ENCODE results near the gene RTP3. TPM values are rescaled to one million over a fixed set of nuclear protein-coding genes. Genes with fewer than 3 reads are reported as not detected.
"Not testable (repeated sequence)": the region's sequence is repeated elsewhere in the genome, so short reads cannot be mapped to it uniquely, and the experiment has no call there.

RTP3 gene
- total RNA-seq, 1 donor from 2014 or later = not detected

GRCh38 chr3:46490338-46491084 lies 7.3 kb upstream of the RTP3 start:
- DNase-seq (ENCODE audit: low read depth, low spot score) = no peak

DNA sequence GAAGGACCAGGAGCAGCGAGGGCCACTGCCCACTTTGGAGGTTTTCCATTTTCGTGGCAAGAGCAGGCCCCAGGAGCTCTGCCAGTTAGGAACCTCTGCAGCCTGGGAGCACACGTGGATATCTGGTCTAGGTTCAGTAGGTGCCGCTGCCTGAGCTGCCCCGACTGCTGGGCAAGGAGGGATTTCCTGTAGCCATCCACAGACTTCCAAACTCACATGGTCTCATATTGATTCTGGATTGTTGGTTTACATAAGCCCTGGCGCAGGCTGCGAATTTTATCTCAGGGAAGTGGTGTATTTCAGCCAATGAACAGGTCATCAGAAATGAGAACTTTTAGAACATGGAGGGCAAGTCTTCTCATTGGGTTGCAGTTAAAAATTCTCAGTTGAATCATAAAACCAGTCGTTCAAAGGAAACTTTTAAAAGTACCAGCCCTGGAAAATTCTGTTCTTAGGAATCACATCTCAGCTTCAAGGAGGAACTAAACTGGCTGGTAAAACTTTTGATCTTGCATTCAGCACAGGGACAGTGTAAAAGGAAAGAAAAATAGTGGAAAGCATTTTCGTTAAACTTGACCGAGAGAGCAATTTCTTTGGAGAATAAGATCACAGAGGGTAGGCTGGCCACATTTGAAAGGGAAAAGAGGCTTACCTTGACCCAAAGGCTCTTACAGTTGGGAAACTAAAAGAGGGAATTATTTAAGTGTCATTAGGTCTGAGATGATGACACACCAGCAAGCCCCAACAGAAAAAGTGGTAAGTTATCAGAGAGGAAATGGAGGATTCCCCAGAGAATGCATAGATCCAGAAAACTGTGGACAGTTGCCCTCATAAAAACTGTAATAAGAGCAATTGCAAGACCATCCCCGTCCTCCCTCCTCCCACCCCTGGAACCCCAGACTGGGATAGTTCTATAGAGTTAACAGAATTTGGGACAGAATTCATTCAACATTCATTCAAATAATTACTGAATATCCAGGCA lies 6.4 kb upstream of the RTP3 start:
- DNase-seq (ENCODE audit: low read depth, low spot score) = no peak

DNA sequence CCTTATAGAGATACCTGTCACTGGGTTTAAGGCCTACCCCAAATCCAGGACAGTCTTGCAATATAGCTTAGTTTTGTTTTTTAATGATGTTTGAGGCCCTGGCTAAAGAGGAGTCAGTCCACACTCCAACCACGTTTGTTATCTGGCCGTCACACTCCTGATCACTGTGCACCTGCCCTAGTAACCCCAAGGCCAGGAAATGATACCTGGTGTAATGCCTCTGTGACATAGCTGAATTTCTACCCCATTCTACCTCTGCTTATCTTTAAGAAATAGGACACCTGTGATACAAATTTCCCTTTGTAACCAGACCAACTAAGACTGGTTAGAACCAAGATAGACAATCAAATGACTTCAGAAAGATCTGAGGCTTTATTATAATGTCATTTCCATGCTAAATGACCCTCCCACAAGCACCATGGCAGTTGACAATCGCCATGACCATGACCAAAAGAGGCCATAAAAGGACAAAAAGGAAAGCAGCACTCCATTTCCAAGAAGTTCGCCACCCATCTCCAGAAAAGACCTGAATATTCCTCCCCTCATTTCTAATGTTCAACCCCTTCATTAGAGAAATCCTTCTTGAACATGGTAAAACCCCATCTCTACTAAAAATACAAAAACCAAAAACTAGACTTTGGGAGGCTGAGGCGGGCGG lies 4.8 kb upstream of the RTP3 start:
- DNase-seq (ENCODE audit: low read depth, low spot score) = no peak

- DNase-seq (ENCODE audit: low read depth, low spot score) = not testable (repeated sequence)
These were observed 3.3 kb upstream of the RTP3 start for GRCh38 chr3:46494491-46494890.

DNA sequence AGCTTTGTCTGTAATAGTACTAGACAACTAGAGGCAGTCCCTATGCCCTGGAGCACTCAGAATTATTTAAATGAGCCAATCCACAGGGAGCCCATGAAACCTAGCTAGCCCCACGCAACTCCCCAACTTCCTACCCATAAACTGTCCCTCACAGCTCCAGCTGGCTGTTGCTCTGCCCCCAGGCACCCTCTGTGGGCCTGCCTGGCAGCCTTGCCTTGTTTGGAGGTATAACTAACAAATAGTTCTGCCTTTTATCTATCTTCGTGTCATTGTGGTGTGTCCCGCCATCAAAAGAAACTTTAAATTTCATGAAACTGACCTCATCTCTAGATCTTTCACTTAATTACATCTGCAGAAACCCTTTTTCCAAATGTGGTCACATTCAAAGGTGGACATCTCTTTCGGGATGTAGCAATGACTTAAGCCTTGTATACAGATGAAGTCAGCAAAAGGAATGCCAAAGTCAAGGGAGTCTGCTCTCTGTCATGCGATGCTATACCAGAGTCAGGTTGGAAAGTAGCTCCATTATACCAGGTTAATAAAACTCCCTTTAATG lies 1.8 kb upstream of the RTP3 start:
- no peak for DNase-seq (ENCODE audit: low read depth, low spot score)

- no peak for DNase-seq (ENCODE audit: low read depth, low spot score)
These were observed 825 bp upstream of the RTP3 start for GRCh38 chr3:46496746-46497555.

DNA sequence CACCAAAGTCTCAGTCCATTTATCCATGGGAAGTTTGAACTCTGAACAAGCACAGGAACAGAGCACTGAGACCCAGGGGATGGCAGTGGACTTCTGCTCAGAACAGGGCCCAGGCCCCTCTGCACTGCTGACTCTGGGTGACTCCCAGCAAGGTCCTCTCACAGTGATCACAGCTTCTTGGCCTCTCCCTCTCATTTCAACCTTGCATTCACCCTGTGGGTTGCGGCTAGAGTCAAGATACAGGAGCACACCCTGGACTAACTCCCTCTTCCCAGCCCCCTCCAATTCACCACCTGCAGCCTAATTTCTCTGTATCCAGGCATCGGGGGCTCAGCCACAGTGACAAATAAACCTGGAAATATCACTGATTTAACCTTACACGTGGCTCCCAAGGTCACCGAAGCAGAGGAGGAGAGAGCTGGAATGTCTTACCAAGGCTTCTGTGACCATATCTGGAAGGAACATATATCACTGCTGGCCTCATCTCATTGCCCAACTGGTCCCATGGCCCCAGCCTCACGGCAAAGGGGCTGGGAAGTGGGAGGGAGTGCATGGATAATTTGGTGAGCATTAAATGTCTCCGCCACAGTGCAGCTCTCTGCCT lies 1.2 kb downstream of the RTP3 start:
- no peak for DNase-seq (ENCODE audit: low read depth, low spot score)

- no peak for DNase-seq (ENCODE audit: low read depth, low spot score)
These were observed 3.2 kb downstream of the RTP3 start for GRCh38 chr3:46500656-46501635.

DNA sequence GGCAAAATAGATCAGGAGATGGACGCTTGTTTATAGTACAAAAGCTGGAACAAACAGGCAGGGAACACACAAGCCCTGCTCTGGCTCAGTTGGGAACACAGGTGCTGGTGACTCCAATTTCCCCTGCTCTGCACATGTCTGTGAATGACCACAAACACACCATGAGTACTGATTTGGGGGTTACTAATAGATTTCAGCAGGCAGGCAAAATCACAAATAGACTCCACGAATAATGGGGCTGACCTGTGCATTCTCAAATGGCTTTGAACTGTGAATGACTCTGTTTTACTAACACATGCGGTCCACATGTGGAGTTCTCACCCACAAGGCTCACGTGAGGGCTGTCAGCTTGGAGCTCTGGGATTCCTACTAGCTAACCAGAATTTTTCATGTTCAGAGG lies 3.9 kb downstream of the RTP3 start:
- DNase-seq (ENCODE audit: low read depth, low spot score) = no peak

DNA sequence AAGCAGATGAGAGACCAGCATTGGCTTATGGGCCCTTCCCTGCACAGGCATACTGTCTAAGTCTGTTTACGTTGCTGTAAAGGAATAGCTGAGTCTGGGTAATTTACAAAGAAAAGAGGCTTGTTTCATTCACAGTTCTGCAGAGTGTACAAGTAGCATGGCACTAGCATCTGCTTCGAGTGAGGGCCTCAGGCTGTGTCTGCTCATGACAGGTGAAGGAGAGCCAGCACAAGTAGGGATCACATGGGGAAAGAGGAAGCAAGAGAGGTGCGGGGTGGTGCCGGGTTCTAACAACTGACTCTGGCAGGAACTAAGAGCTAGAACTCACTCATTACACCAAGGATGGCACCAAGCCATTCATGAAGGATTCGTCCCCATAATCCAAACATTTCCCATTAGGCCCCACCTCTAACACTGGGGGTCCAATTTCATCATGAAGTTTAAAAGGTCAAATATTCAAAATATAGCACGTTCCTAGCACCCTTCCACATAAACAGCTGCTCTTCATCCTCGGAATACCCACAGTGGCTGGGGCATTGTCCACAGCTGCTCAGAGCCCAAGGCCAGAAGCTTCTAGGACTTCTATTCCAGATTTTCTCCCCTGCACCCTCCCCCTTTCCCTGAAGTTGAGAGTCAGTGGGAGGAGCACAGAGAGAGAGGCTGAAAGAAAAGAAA lies 5.6 kb downstream of the RTP3 start:
- DNase-seq (ENCODE audit: low read depth, low spot score) = no peak

GRCh38 chr3:46504789-46505188 lies 7.0 kb downstream of the RTP3 start:
- DNase-seq (ENCODE audit: low read depth, low spot score) = no peak

- DNase-seq (ENCODE audit: low read depth, low spot score) = no peak
These were observed 8.2 kb downstream of the RTP3 start for GRCh38 chr3:46505953-46506352.

DNA sequence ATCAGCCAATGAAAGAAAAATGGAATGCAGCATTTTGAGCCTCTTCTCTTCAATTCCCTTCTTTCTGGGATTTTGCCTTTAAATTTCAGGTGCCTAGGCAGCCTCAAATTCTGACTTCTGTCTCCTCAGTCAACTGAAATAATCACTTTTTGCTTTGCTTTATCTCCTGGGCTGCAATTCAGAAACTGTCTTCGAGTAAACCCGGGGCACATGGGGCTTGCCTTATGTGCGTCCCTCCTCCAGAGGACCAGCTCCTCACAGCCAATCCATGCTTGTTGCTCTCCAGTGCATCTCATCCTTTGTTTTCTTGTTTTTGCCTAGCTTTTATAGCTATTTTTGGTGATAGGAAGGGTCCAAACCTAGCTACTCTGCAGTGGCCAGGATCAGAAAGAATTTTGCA lies 8.8 kb downstream of the RTP3 start:
- DNase-seq (ENCODE audit: low read depth, low spot score) = no peak

DNA sequence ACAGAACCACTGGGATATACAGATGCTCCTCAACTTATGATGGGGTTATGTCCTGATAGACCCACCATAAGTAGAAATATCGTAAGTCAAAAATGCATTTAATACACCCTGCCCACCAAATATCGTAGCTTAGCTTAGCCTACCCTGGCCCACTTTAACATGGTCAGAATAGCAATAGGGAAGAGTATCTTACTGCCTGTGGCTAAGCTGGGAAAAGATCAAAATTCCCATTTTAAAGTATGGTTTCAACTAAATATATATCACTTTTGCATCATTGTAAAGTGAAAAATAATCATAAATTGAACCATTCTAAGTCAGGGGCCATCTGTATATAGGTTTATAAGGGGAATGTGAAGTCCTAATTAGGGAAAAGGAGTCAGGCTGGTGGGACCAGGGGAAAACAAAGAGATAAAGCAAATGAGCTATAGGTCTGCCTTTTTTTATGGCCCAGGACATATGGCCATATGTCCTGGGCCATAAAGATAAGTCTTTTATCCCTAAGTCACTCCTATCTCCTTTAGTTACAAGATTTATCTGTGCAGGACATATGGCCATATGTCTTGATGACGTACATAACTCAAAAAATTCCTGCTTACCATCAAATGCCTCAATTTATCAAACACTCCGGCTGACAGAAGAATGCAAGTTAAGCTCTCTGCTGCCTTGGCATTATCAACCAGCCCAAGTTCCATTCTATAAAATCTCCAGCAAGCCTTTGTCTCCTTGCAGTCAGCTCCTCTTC lies 11.2 kb downstream of the RTP3 start:
- DNase-seq (ENCODE audit: low read depth, low spot score) = no peak

- no peak for DNase-seq (ENCODE audit: low read depth, low spot score)
These were observed 11.9 kb downstream of the RTP3 start for GRCh38 chr3:46509661-46510187.

DNA sequence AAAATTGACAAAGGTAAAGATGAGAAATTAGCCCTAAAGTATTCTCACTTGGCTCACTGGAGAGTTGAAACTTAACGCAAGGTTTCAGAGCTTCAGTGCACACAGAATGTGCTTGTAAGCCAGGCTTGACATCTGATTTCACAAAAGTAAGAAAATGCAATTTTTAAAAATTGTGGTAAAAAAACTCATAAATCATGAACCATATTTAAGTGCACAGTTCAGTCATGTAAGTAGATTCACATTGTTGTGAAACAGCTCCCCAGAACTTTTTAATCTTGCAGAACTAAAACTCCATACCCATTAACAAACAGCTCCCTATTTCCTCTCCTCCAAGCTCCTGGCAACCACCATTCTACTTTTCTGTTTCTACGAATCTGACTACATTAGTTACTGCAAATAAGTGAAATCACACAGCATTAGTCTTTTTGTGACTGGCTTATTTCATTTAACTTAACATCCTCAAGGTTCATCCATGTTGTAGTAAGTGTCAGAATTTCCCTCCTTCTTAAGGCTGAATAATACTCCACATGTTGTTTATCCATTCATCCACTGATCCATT lies 14.5 kb downstream of the RTP3 start:
- DNase-seq (ENCODE audit: low read depth, low spot score) = no peak

GRCh38 chr3:46516521-46516920 lies 18.7 kb downstream of the RTP3 start:
- DNase-seq (ENCODE audit: low read depth, low spot score) = no peak
